GM12878 (cell line): Measurements from ENCODE around the gene KIAA1217. TPM values are rescaled to one million over a fixed set of nuclear protein-coding genes. Genes with fewer than 3 reads are reported as not detected.

ENCODE experiments used
- CBX5 ChIP-seq: sonication (generic); IDR thresholded peaks from 2 replicates; pipeline ENCODE4 v1.6.1; 2016; ENCODE audit warnings: low read depth, moderate library complexity, mild to moderate bottlenecking, inconsistent platforms
- CHD4 ChIP-seq: fragments of 200-600 bp; sonication (generic); IDR thresholded peaks from 2 replicates; pipeline ENCODE4 v1.6.1; 2016; ENCODE audit warnings: mild to moderate bottlenecking
- FOS ChIP-seq: IDR thresholded peaks from 3 replicates; pipeline ENCODE4 v1.6.1; 2011; ENCODE audit warnings: borderline replicate concordance; ENCODE audit not compliant: insufficient read length; ENCODE audit errors: extremely low read depth
- FOXM1 ChIP-seq: IDR thresholded peaks from 2 replicates; pipeline ENCODE4 v1.6.1; 2012; ENCODE audit warnings: low read depth, mild to moderate bottlenecking, inconsistent platforms, low read length, moderate library complexity
- HDAC2 ChIP-seq: fragments of 200-600 bp; sonication (generic); IDR thresholded peaks from 2 replicates; pipeline ENCODE4 v1.6.1; 2017
- JUND ChIP-seq: IDR thresholded peaks from 2 replicates; pipeline ENCODE4 v1.6.1; 2012; ENCODE audit warnings: low read depth, mild to moderate bottlenecking, low read length, improper control_type of control experiment, moderate library complexity
- KLF5 ChIP-seq: fragments of 450-650 bp; IDR thresholded peaks from 2 replicates; pipeline ENCODE4 v1.6.1; 2014; ENCODE audit warnings: mild to moderate bottlenecking; ENCODE audit not compliant: partially characterized antibody
- MTA2 ChIP-seq: fragments of 450-650 bp; IDR thresholded peaks from 2 replicates; pipeline ENCODE4 v1.6.1; 2016; ENCODE audit warnings: low read depth, mild to moderate bottlenecking, moderate library complexity
- MYB ChIP-seq: fragments of 150-350 bp; IDR thresholded peaks from 2 replicates; pipeline ENCODE4 v1.6.1; 2014; ENCODE audit warnings: mild to moderate bottlenecking, low read depth, low read length, borderline replicate concordance
- NFYB ChIP-seq: IDR thresholded peaks from 2 replicates; pipeline ENCODE4 v1.6.1; 2011; ENCODE audit warnings: low read depth, mild to moderate bottlenecking, low read length, improper control_type of control experiment, moderate library complexity; ENCODE audit not compliant: insufficient read depth
- POU2F2 ChIP-seq: IDR thresholded peaks from 3 replicates; pipeline ENCODE4 v1.6.1; 2011; ENCODE audit warnings: low read depth, mild to moderate bottlenecking, low read length, borderline replicate concordance
- RCOR1 ChIP-seq: conservative IDR thresholded peaks from 2 replicates; pipeline ENCODE4 v1.6.1; 2012; ENCODE audit warnings: low read depth, low read length, improper control_type of control experiment
- RELA ChIP-seq: fragments of 450-650 bp; IDR thresholded peaks from 2 replicates; pipeline ENCODE4 v1.8.0; 2014; ENCODE audit warnings: borderline replicate concordance; ENCODE audit not compliant: partially characterized antibody
- RFX5 ChIP-seq: IDR thresholded peaks from 2 replicates; pipeline ENCODE4 v1.6.1; 2011; ENCODE audit warnings: low read depth, low read length, improper control_type of control experiment
- RUNX3 ChIP-seq: IDR thresholded peaks from 2 replicates; pipeline ENCODE4 v1.6.1; 2012; ENCODE audit warnings: low read length, inconsistent platforms
- SMAD5 ChIP-seq: IDR thresholded peaks from 2 replicates; pipeline ENCODE4 v1.6.1; 2016; ENCODE audit warnings: antibody characterized with exemption, low read depth
- STAT1 ChIP-seq: fragments of 450-650 bp; conservative IDR thresholded peaks from 2 replicates; pipeline ENCODE4 v1.6.1; 2014; ENCODE audit warnings: antibody characterized with exemption, mild to moderate bottlenecking
- STAT3 ChIP-seq: IDR thresholded peaks from 2 replicates; pipeline ENCODE4 v1.6.1; 2011; ENCODE audit warnings: low read depth, low read length, improper control_type of control experiment
- SUZ12 ChIP-seq: fragments of 200-600 bp; sonication (generic); IDR thresholded peaks from one replicate; pipeline ENCODE4 v1.6.1; 2018; ENCODE audit warnings: antibody characterized with exemption, mild to moderate bottlenecking; ENCODE audit not compliant: unreplicated experiment
- YBX1 ChIP-seq: fragments of 450-650 bp; IDR thresholded peaks from 2 replicates; pipeline ENCODE4 v1.6.1; 2016; ENCODE audit warnings: antibody characterized with exemption
- ZNF217 ChIP-seq: fragments of 450-650 bp; IDR thresholded peaks from 2 replicates; pipeline ENCODE4 v1.6.1; 2017; ENCODE audit warnings: antibody characterized with exemption, mild to moderate bottlenecking
- polyA plus RNA-seq, 11 experiments: library from polyadenylated mRNA; depleted of rRNA in 4 of 11; unstranded in 6 of 11; stranded (reverse) in 5 of 11; fragments of >200 nt; fragmentation: Nextera tagmentation in 4 of 11; fragmentation: Illumina TruSeq in 1 of 11; extraction: Ambion mirVana in 4 of 11; extraction: Trizol in 1 of 11; gene quantifications; 1 replicate in 1 of 11; 2 replicates in 10 of 11; pipeline versions ENCODE4 v1.2.1 to v1.2.3, GENCODE V29; 2011 to 2016; ENCODE audit warnings: inconsistent platforms in 2 of 11, missing spikeins in 2 of 11, low read depth in 1 of 11
- total RNA-seq, 4 experiments: library from RNA; depleted of rRNA in 3 of 4; stranded (reverse); fragments of >200 nt in 3 of 4; fragmentation: Illumina TruSeq in 1 of 4; extraction: Trizol in 1 of 4; gene quantifications; 2 replicates each; pipeline versions ENCODE4 v1.2.1 to v1.2.3, GENCODE V29; 2013 to 2021
- TF ChIP-seq, protein P1 (sequence below): fragments of 450-650 bp; IDR thresholded peaks from 2 replicates; pipeline ENCODE4 v1.6.1; 2017; ENCODE audit warnings: low read depth, mild to moderate bottlenecking, moderate library complexity
- TF ChIP-seq, protein P2 (sequence below): fragments of 450-650 bp; conservative IDR thresholded peaks from 2 replicates; pipeline ENCODE4 v1.6.1; 2017; ENCODE audit warnings: mild to moderate bottlenecking, moderate library complexity
- TF ChIP-seq, protein P3 (sequence below): fragments of 450-650 bp; IDR thresholded peaks from 2 replicates; pipeline ENCODE4 v1.6.1; 2017; ENCODE audit warnings: mild to moderate bottlenecking
- TF ChIP-seq, protein P4 (sequence below): fragments of 150-350 bp; IDR thresholded peaks from 2 replicates; pipeline ENCODE4 v1.6.1; 2016; ENCODE audit warnings: low read depth, low read length

KIAA1217 gene
- total and polyA plus RNA-seq, 10 of the 15 experiments (the other 5 are each of a cell fraction or from before 2014, with no cell fraction given), result 0.57 to 3.8 (median 2.1) TPM

DNA sequence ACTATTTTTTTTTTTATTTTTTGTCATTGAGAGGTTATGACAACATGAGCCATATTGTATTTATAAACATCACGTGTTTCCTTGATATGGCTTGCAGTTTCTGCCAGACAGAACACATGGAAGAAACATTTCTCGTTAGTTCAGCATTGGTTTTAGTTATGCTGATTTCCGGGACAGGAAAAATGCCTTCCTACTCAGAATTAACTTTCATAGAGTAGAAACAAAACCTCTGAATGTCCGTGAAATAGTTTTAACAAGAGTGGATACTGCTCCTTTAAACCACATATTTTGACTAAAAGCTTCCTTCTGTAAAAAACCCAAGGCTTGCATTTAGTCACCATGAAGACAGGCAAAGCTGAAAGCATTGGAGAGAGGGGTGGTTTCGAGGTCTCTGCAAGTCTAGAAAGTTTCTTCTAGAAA lies 240.4 kb downstream of the KIAA1217 start (continued):
- TF ChIP-seq MTA2 (no peak), RCOR1 (no peak), YBX1 (no peak), STAT1 (no peak), ZNF217 (0 out of 2 replicates have a peak, but pooled peaks have one; percentile 50), SMAD5 (no peak), STAT3 (no peak), FOS (no peak), HDAC2 (no peak), FOXM1 (peak; percentile 31; the same call in 1 of the 2 replicates), POU2F2 (0 out of 3 replicates have a peak, but pooled peaks have one; percentile 33), SUZ12 (no peak), NFYB (no peak), MYB (no peak), CBX5 (no peak), CHD4 (no peak), JUND (no peak), RELA (no peak), RUNX3 (peak; percentile 86), RFX5 (no peak), KLF5 (no peak)
- TF ChIP-seq, protein P1, sequence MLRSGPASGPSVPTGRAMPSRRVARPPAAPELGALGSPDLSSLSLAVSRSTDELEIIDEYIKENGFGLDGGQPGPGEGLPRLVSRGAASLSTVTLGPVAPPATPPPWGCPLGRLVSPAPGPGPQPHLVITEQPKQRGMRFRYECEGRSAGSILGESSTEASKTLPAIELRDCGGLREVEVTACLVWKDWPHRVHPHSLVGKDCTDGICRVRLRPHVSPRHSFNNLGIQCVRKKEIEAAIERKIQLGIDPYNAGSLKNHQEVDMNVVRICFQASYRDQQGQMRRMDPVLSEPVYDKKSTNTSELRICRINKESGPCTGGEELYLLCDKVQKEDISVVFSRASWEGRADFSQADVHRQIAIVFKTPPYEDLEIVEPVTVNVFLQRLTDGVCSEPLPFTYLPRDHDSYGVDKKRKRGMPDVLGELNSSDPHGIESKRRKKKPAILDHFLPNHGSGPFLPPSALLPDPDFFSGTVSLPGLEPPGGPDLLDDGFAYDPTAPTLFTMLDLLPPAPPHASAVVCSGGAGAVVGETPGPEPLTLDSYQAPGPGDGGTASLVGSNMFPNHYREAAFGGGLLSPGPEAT, result 0 out of 2 replicates have a peak, but pooled peaks have one; percentile 20
- TF ChIP-seq, protein P2, sequence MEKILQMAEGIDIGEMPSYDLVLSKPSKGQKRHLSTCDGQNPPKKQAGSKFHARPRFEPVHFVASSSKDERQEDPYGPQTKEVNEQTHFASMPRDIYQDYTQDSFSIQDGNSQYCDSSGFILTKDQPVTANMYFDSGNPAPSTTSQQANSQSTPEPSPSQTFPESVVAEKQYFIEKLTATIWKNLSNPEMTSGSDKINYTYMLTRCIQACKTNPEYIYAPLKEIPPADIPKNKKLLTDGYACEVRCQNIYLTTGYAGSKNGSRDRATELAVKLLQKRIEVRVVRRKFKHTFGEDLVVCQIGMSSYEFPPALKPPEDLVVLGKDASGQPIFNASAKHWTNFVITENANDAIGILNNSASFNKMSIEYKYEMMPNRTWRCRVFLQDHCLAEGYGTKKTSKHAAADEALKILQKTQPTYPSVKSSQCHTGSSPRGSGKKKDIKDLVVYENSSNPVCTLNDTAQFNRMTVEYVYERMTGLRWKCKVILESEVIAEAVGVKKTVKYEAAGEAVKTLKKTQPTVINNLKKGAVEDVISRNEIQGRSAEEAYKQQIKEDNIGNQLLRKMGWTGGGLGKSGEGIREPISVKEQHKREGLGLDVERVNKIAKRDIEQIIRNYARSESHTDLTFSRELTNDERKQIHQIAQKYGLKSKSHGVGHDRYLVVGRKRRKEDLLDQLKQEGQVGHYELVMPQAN, result no peak
- TF ChIP-seq, protein P3, sequence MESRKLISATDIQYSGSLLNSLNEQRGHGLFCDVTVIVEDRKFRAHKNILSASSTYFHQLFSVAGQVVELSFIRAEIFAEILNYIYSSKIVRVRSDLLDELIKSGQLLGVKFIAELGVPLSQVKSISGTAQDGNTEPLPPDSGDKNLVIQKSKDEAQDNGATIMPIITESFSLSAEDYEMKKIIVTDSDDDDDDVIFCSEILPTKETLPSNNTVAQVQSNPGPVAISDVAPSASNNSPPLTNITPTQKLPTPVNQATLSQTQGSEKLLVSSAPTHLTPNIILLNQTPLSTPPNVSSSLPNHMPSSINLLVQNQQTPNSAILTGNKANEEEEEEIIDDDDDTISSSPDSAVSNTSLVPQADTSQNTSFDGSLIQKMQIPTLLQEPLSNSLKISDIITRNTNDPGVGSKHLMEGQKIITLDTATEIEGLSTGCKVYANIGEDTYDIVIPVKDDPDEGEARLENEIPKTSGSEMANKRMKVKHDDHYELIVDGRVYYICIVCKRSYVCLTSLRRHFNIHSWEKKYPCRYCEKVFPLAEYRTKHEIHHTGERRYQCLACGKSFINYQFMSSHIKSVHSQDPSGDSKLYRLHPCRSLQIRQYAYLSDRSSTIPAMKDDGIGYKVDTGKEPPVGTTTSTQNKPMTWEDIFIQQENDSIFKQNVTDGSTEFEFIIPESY, result no peak
- TF ChIP-seq, protein P4, sequence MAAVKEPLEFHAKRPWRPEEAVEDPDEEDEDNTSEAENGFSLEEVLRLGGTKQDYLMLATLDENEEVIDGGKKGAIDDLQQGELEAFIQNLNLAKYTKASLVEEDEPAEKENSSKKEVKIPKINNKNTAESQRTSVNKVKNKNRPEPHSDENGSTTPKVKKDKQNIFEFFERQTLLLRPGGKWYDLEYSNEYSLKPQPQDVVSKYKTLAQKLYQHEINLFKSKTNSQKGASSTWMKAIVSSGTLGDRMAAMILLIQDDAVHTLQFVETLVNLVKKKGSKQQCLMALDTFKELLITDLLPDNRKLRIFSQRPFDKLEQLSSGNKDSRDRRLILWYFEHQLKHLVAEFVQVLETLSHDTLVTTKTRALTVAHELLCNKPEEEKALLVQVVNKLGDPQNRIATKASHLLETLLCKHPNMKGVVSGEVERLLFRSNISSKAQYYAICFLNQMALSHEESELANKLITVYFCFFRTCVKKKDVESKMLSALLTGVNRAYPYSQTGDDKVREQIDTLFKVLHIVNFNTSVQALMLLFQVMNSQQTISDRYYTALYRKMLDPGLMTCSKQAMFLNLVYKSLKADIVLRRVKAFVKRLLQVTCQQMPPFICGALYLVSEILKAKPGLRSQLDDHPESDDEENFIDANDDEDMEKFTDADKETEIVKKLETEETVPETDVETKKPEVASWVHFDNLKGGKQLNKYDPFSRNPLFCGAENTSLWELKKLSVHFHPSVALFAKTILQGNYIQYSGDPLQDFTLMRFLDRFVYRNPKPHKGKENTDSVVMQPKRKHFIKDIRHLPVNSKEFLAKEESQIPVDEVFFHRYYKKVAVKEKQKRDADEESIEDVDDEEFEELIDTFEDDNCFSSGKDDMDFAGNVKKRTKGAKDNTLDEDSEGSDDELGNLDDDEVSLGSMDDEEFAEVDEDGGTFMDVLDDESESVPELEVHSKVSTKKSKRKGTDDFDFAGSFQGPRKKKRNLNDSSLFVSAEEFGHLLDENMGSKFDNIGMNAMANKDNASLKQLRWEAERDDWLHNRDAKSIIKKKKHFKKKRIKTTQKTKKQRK, result no peak
